HCT116 (cell line): ENCODE data around the gene ABHD11. TPM values are rescaled to one million over a fixed set of nuclear protein-coding genes. Genes with fewer than 3 reads are reported as not detected.

Experiments used
- ATAC-seq: fragments of 200-7000 bp; cut with Tn5 transposase; 2 replicates; pipeline ENCODE4 v1.9.1; 2020; ENCODE audit warnings: mild to moderate bottlenecking, moderate library complexity
- BruUV-seq: library from RNA; stranded (reverse); fragments of 400-500 nt; replicated peaks from 2 replicates; lab custom pipeline; 2021; lab: Mats Ljungman, UMichigan
- CTCF ChIA-PET: fragments of 300-600 bp; sonication (Branson Sonifier 250); formaldehyde crosslinking; loops from one replicate; lab custom pipeline; 2021; ENCODE audit warnings: antibody characterized with exemption; lab: Charles Lee
- POLR2A ChIA-PET: fragments of 300-600, 350-600 bp; sonication (Branson Sonifier 250); formaldehyde crosslinking; loops from one replicate; lab custom pipeline; 2021; ENCODE audit warnings: antibody characterized with exemption; lab: Charles Lee
- RAD21 ChIA-PET, 2 experiments: fragments of 300-600 bp; sonication (Branson Sonifier 250); formaldehyde crosslinking; loops; one replicate each; lab custom pipeline; 2023; ENCODE audit warnings: low total read pairs in 2 of 2; ENCODE audit not compliant: uncharacterized antibody in 2 of 2, unreplicated experiment in 2 of 2, low non-redundant PET in 1 of 2; lab: Charles Lee
- DNase-seq: peaks from one replicate; pipeline ENCODE4 v3.0.0-alpha.2; 2010; ENCODE audit warnings: low read depth, low spot score
- H2AFZ ChIP-seq: fragments of 200-600 bp; shearing (Covaris generic), sonication (generic); 2 replicates; pipeline ENCODE4 v1.6.1; 2017; ENCODE audit warnings: low read depth, mixed run types, mixed read lengths, antibody characterized with exemption, low read length; ENCODE audit not compliant: poor library complexity, severe bottlenecking
- H3K27ac ChIP-seq: 2 replicates; pipeline ENCODE4 v1.5.1; 2012; ENCODE audit warnings: low read depth, low read length
- H3K27me3 ChIP-seq: fragments of 200-600 bp; sonication (generic); 2 replicates; pipeline ENCODE4 v1.6.1; 2016; ENCODE audit warnings: mixed run types, low read length, mixed read lengths; ENCODE audit not compliant: insufficient read depth
- H3K36me3 ChIP-seq, 2 experiments: fragments of 200-500 bp in 1 of 2; fragments of 200-600 bp in 1 of 2; sonication (Bioruptor generic) in 1 of 2; sonication (generic) in 1 of 2; 2 replicates each; pipeline versions ENCODE4 v1.5.1 to v1.6.1; 2014 to 2016; ENCODE audit warnings: low read length in 2 of 2, inconsistent platforms in 1 of 2, mixed read lengths in 1 of 2, mixed run types in 1 of 2; ENCODE audit not compliant: insufficient read depth in 2 of 2, control insufficient read depth in 1 of 2
- H3K4me1 ChIP-seq, 2 experiments: fragments of 200-600 bp in 1 of 2; sonication (generic) in 1 of 2; 2 replicates each; pipeline versions ENCODE4 v1.5.1 to v1.6.1; 2012 to 2017; ENCODE audit warnings: low read length in 2 of 2, inconsistent platforms in 1 of 2, mild to moderate bottlenecking in 1 of 2, mixed read lengths in 1 of 2, mixed run types in 1 of 2, moderate library complexity in 1 of 2; ENCODE audit not compliant: insufficient read depth in 2 of 2, control insufficient read depth in 1 of 2
- H3K4me2 ChIP-seq: fragments of 200-600 bp; sonication (generic); 2 replicates; pipeline ENCODE4 v1.6.1; 2017; ENCODE audit warnings: mixed run types, low read length, mixed read lengths
- H3K4me3 ChIP-seq, 2 experiments: fragments of 200-600 bp in 1 of 2; sonication (generic) in 1 of 2; replicated peaks in 1 of 2; 2 replicates each; pipeline ENCODE4 v1.5.1; 2011 to 2016; ENCODE audit warnings: low read length in 2 of 2, control low read depth in 1 of 2, low read depth in 1 of 2, mild to moderate bottlenecking in 1 of 2, mixed read lengths in 1 of 2, mixed run types in 1 of 2
- H3K79me2 ChIP-seq: fragments of 200-600 bp; sonication (generic); 2 replicates; pipeline ENCODE4 v1.6.1; 2017; ENCODE audit warnings: mild to moderate bottlenecking, mixed run types, low read length, moderate library complexity, mixed read lengths; ENCODE audit not compliant: insufficient read depth
- H3K9ac ChIP-seq: fragments of 200-600 bp; sonication (generic); 2 replicates; pipeline ENCODE4 v1.6.1; 2016; ENCODE audit warnings: low read length, mixed read lengths
- H3K9me2 ChIP-seq: fragments of 200-600 bp; sonication (generic), shearing (Covaris generic); 2 replicates; pipeline ENCODE4 v1.6.1; 2017; ENCODE audit warnings: mixed run types, mild to moderate bottlenecking, moderate library complexity; ENCODE audit not compliant: insufficient read depth
- H3K9me3 ChIP-seq, 2 experiments: fragments of 200-500 bp in 1 of 2; fragments of 200-600 bp in 1 of 2; sonication (Bioruptor generic) in 1 of 2; sonication (generic) in 1 of 2; 2 replicates each; pipeline ENCODE4 v1.6.1; 2014 to 2017; ENCODE audit warnings: low read length in 2 of 2, mixed read lengths in 2 of 2, inconsistent platforms in 1 of 2, low read depth in 1 of 2, mild to moderate bottlenecking in 1 of 2, mixed run types in 1 of 2, moderate library complexity in 1 of 2; ENCODE audit not compliant: control insufficient read depth in 1 of 2, insufficient read depth in 1 of 2
- H4K20me1 ChIP-seq: fragments of 200-600 bp; sonication (generic), shearing (Covaris generic); 2 replicates; pipeline ENCODE4 v1.6.1; 2017; ENCODE audit warnings: mixed run types, mild to moderate bottlenecking, moderate library complexity; ENCODE audit not compliant: insufficient read depth
- CEBPB ChIP-seq: IDR thresholded peaks from 2 replicates; pipeline ENCODE4 v1.6.1; 2012; ENCODE audit warnings: low read depth
- EGR1 ChIP-seq: IDR thresholded peaks from 2 replicates; pipeline ENCODE4 v1.6.1; 2012; ENCODE audit warnings: low read depth
- ELF1 ChIP-seq: IDR thresholded peaks from 2 replicates; pipeline ENCODE4 v1.6.1; 2012; ENCODE audit warnings: low read depth, borderline replicate concordance
- EZH2 ChIP-seq: fragments of 200-600 bp; sonication (generic); IDR thresholded peaks from 2 replicates; pipeline ENCODE4 v1.6.1; 2017; ENCODE audit warnings: antibody characterized with exemption, mixed run types
- FOSL1 ChIP-seq: IDR thresholded peaks from 2 replicates; pipeline ENCODE4 v1.6.1; 2012; ENCODE audit warnings: low read depth
- POLR2A ChIP-seq: IDR thresholded peaks from 2 replicates; pipeline ENCODE4 v1.7.0; 2011; ENCODE audit warnings: borderline replicate concordance; ENCODE audit not compliant: insufficient read depth, insufficient read length; ENCODE audit errors: extremely low read depth
- POLR2AphosphoS5 ChIP-seq: IDR thresholded peaks from 2 replicates; pipeline ENCODE4 v1.6.1; 2011; ENCODE audit warnings: mild to moderate bottlenecking, low read depth, low read length, moderate library complexity
- SP1 ChIP-seq: IDR thresholded peaks from 2 replicates; pipeline ENCODE4 v1.6.1; 2012; ENCODE audit warnings: low read depth
- SRF ChIP-seq: IDR thresholded peaks from 2 replicates; pipeline ENCODE4 v1.6.1; 2012; ENCODE audit warnings: low read depth
- TCF7L2 ChIP-seq: IDR thresholded peaks from 2 replicates; pipeline ENCODE4 v1.7.0; 2011; ENCODE audit warnings: borderline replicate concordance, inconsistent platforms; ENCODE audit not compliant: insufficient read depth, insufficient read length; ENCODE audit errors: extremely low read depth
- YY1 ChIP-seq: IDR thresholded peaks from 2 replicates; pipeline ENCODE4 v1.6.1; 2011; ENCODE audit warnings: low read length, low read depth, moderate library complexity, mild to moderate bottlenecking; ENCODE audit not compliant: insufficient replicate concordance; ENCODE audit errors: extremely low read depth
- intact Hi-C: fragments of 100-400 bp; cut with micrococcal nuclease; formaldehyde crosslinking; loops from 2 replicates; pipeline ENCODE4 v1.10.0; 2022
- total RNA-seq: library from RNA; stranded (reverse); gene quantifications from one replicate; pipeline ENCODE4 v1.2.1, GENCODE V29; 2021; ENCODE audit not compliant: unreplicated experiment
- TF ChIP-seq, protein P1 (sequence below): IDR thresholded peaks from 2 replicates; pipeline ENCODE4 v1.6.1; 2012
- TF ChIP-seq, protein P2 (sequence below): IDR thresholded peaks from 2 replicates; pipeline ENCODE4 v1.6.1; 2012

ABHD11 gene
- total RNA-seq, 1 experiment from 2014 or later: 69.8 TPM

DNA sequence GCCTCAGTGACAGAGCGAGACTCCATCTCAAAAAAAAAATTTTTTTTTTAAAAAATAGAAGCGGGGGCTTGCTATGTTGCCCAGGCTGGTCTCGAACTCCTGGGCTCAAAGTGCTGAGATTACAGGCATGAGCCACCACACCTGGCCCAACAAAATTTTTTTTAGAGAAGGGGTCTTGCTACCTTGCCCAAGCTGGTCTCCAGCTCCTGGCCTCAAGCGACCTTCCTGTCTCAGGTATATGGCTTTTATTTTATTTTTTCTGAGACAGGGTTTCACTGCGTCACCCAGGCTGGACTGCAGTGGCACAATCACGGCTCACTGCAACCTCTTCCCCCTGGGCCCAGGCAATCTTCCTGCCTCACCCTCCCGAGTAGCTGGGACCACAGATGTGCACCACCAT, 1.6 kb upstream of the ABHD11 start:
- Histone ChIP-seq H3K9me3 (no peaks in the 10 kb centered on the region), H3K9ac (peak overlapping the region; percentile 95), H3K79me2 (peaks cover 32% of the 10 kb centered on the region), H3K4me3 (no peak overlapping the region; a peak in 1 of 4 replicates), H3K9me2 (no peaks in the 10 kb centered on the region), H3K4me2 (peak overlapping the region; percentile 95), H3K27me3 (no peaks in the 10 kb centered on the region), H2AFZ (no peak overlapping the region), H3K27ac (peak overlapping the region; percentile 94), H4K20me1 (peaks cover 8% of the 10 kb centered on the region; the same call in 1 of the 2 replicates)
- BruUV-seq: no TSS peak
- CTCF ChIA-PET: interaction anchor here (0.8 to 1.3 kb wide), 5 partner anchors 15 to 134 kb away, joined by 3 to 4 read pairs (median 3); no protein-coding TSS in a partner anchor
- POLR2A ChIA-PET: interaction anchor here (0.7 to 5.8 kb wide), 10 partner anchors 30 to 239 kb away, joined by 3 to 43 read pairs (median 6); partner anchors contain the start of genes CLDN3, CLDN4 and METTL27
- ATAC-seq (no peak), DNase-seq (no peak)
- intact Hi-C loops: loop anchor here (2.0 to 5.0 kb wide), 2 partner anchors 67 to 93 kb away; no protein-coding TSS in a partner anchor
- TF ChIP-seq TCF7L2: no peak
- 0 out of 2 replicates have a peak, but pooled peaks have one; percentile 17 for TF ChIP-seq POLR2AphosphoS5
- TF ChIP-seq, all 23 proteins: peak for 1
- RAD21 ChIA-PET: interaction anchor here in 1 of 2 experiments (1.0 kb wide), 1 partner anchor 102 kb away, joined by 3 read pairs; no protein-coding TSS in a partner anchor
- Histone ChIP-seq H3K4me1 (peaks cover 53 to 85% of the 10 kb centered on the region in 2 experiments), H3K36me3 (peaks cover 7 to 22% of the 10 kb centered on the region in 2 experiments; a peak in 1 of 4 replicates)

DNA sequence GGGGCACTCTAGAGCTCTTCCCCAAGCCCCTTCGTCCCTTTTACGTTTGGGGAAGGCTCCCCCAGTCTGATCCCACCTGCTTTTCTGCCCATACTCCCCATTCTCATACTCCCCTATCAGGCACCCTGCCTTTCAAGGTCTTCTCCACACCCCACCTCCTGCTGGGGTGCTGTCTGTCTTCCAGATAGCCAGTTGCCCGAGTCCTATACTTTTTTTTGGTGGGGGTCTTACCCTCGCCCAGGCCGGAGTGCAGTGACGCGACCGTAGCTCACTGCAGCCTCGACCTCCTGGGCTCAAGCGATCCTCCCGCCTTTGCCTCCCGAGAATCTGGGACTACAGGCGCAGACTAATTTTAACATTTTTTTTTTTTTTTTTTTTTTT, 775 bp upstream of the ABHD11 start:
- Histone ChIP-seq H3K9me3 (no peaks in the 10 kb centered on the region), H3K4me2 (peak overlapping the region; percentile 95), H3K4me3 (peak overlapping the region; percentile 81 to 91), H4K20me1 (peaks cover 8% of the 10 kb centered on the region; the same call in 1 of the 2 replicates), H3K9ac (peak overlapping the region; percentile 95), H3K4me1 (peaks cover 57 to 89% of the 10 kb centered on the region in 2 experiments), H3K27me3 (no peaks in the 10 kb centered on the region), H3K27ac (peak overlapping the region; percentile 94), H2AFZ (no peak overlapping the region), H3K79me2 (peaks cover 32% of the 10 kb centered on the region), H3K36me3 (peaks cover 7 to 22% of the 10 kb centered on the region in 2 experiments; a peak in 1 of 4 replicates), H3K9me2 (no peaks in the 10 kb centered on the region)
- TSS peak; percentile 83 for BruUV-seq
- ATAC-seq: no peak
- TF ChIP-seq EZH2 (no peak), SRF (no peak), POLR2AphosphoS5 (no peak), YY1 (no peak), CEBPB (no peak), ELF1 (no peak), SP1 (no peak), POLR2A (no peak), EGR1 (no peak), FOSL1 (no peak)
- TF ChIP-seq, protein P1, sequence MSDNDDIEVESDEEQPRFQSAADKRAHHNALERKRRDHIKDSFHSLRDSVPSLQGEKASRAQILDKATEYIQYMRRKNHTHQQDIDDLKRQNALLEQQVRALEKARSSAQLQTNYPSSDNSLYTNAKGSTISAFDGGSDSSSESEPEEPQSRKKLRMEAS: no peak
- TF ChIP-seq, protein P2, sequence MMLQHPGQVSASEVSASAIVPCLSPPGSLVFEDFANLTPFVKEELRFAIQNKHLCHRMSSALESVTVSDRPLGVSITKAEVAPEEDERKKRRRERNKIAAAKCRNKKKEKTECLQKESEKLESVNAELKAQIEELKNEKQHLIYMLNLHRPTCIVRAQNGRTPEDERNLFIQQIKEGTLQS: no peak
- CTCF ChIA-PET: interaction anchor here (1.3 to 1.9 kb wide), 3 partner anchors 110 to 132 kb away, joined by 3 to 5 read pairs (median 3); no protein-coding TSS in a partner anchor
- intact Hi-C loops: loop anchor here (10.0 kb wide), 1 partner anchor 415 kb away; the partner anchor contains the start of genes FKBP6 and TRIM50
- DNase-seq: no peak
- POLR2A ChIA-PET: interaction anchor here (0.5 to 5.8 kb wide), 12 partner anchors 23 to 240 kb away, joined by 3 to 43 read pairs (median 6); partner anchors contain the start of genes CLDN4 and METTL27
- RAD21 ChIA-PET: no interaction called here
